Adrenal gland (tissue), 5 donors: ENCODE data around the gene BICDL1.

Source experiments
- CTCF ChIP-seq, 6 experiments: fragments of 450-650 bp in 4 of 6; fragments of 200-600 bp in 2 of 6; sonication (generic) in 1 of 6; IDR thresholded peaks; 1 replicate in 5 of 6; 2 replicates in 1 of 6; pipeline versions ENCODE4 v1.5.1 to v1.8.0; 2016 to 2021; ENCODE audit warnings: antibody characterized with exemption in 6 of 6, mild to moderate bottlenecking in 2 of 6, moderate library complexity in 1 of 6
- POLR2A ChIP-seq, 2 donors: fragments of 450-650 bp; IDR thresholded peaks; one replicate each; pipeline ENCODE4 v1.6.1; 2017; ENCODE audit warnings: antibody characterized with exemption in 2 of 2, mild to moderate bottlenecking in 2 of 2, moderate library complexity in 1 of 2
- donor health status: DM: no; HTN: no; CAD: no.

- TF ChIP-seq CTCF (IDR thresholded peaks at IDR 0.05) (no peak), POLR2A (IDR thresholded peaks at IDR 0.05) (no peak)
Measured at GRCh38 chr12:120067084-120067869, 78.2 kb downstream of the BICDL1 start.
